Activated naive CD4-positive, alpha-beta T cell treated with anti-CD3 and anti-CD28 coated beads for 36 hours (primary cell): Measurements from ENCODE around the gene TRIM16. TPM values are rescaled to one million over a fixed set of nuclear protein-coding genes. Genes with fewer than 3 reads are reported as not detected.
"Not testable (repeated sequence)": the region's sequence is repeated elsewhere in the genome, so short reads cannot be mapped to it uniquely, and the experiment has no call there.

Source experiments
- CTCF ChIA-PET: fragments of 350-600 bp; sonication (Branson Sonifier 250); formaldehyde crosslinking; loops from one replicate; lab custom pipeline; 2021; ENCODE audit warnings: antibody characterized with exemption; lab: Charles Lee
- DNase-seq: peaks from one replicate; pipeline ENCODE4 v3.0.0-alpha.2; 2020
- H3K27ac Mint-ChIP-seq: one replicate; pipeline ENCODE4 v1.8.0; 2021; ENCODE audit warnings: mild to moderate bottlenecking, mixed read lengths
- H3K27me3 Mint-ChIP-seq: one replicate; pipeline ENCODE4 v1.8.0; 2021; ENCODE audit warnings: low read depth, mixed read lengths
- H3K36me3 Mint-ChIP-seq: one replicate; pipeline ENCODE4 v1.8.0; 2021; ENCODE audit warnings: low read depth, mixed read lengths
- H3K4me1 Mint-ChIP-seq: one replicate; pipeline ENCODE4 v1.8.0; 2021; ENCODE audit warnings: low read depth, mixed read lengths
- H3K4me3 Mint-ChIP-seq: one replicate; pipeline ENCODE4 v1.8.0; 2021; ENCODE audit warnings: mild to moderate bottlenecking, moderate library complexity, mixed read lengths
- H3K9me3 Mint-ChIP-seq: one replicate; pipeline ENCODE4 v1.8.0; 2021; ENCODE audit warnings: mixed read lengths
- intact Hi-C: fragments of 100-400 bp; cut with micrococcal nuclease; formaldehyde crosslinking; loops from one replicate; pipeline ENCODE4 v1.15.1; 2023
- total RNA-seq, 2 experiments: library from RNA; stranded (reverse); gene quantifications; one replicate each; pipeline ENCODE4 v1.2.3, GENCODE V29; 2021

Gene TRIM16
- total RNA-seq, 2 experiments from 2014 or later, result 10.0 to 10.4 TPM

- H3K27me3 Mint-ChIP-seq, CTCF ChIA-PET, H3K9me3 Mint-ChIP-seq, DNase-seq, H3K27ac Mint-ChIP-seq, intact Hi-C loops: not testable (repeated sequence)
- Mint-ChIP-seq H3K4me1 (peaks cover 20% of the 10 kb centered on the region), H3K36me3 (peaks cover 14% of the 10 kb centered on the region), H3K4me3 (peak overlapping the region; percentile 95)
These were observed 976 bp downstream of the TRIM16 start for GRCh38 chr17:15683135-15683534.

- DNase-seq, H3K27me3 Mint-ChIP-seq, H3K4me3 Mint-ChIP-seq, intact Hi-C loops, H3K27ac Mint-ChIP-seq, H3K4me1 Mint-ChIP-seq, CTCF ChIA-PET, H3K9me3 Mint-ChIP-seq: not testable (repeated sequence)
- peaks cover 31% of the 10 kb centered on the region for H3K36me3 Mint-ChIP-seq
These were observed 8.1 kb downstream of the TRIM16 start for GRCh38 chr17:15675991-15676390.

GRCh38 chr17:15674640-15675039, 9.5 kb downstream of the TRIM16 start:
- H3K27me3 Mint-ChIP-seq, H3K27ac Mint-ChIP-seq, H3K4me1 Mint-ChIP-seq, H3K4me3 Mint-ChIP-seq, H3K9me3 Mint-ChIP-seq, DNase-seq, intact Hi-C loops, CTCF ChIA-PET: not testable (repeated sequence)
- H3K36me3 Mint-ChIP-seq, result peaks cover 24% of the 10 kb centered on the region

GRCh38 chr17:15669526-15669925, 14.6 kb downstream of the TRIM16 start:
- H3K27me3 Mint-ChIP-seq, H3K4me3 Mint-ChIP-seq, H3K4me1 Mint-ChIP-seq, CTCF ChIA-PET, DNase-seq, intact Hi-C loops, H3K9me3 Mint-ChIP-seq, H3K27ac Mint-ChIP-seq: not testable (repeated sequence)
- H3K36me3 Mint-ChIP-seq, result peaks cover 11% of the 10 kb centered on the region

- H3K4me3 Mint-ChIP-seq, result no peak overlapping the region
- no peak overlapping the region for H3K27ac Mint-ChIP-seq
- H3K9me3 Mint-ChIP-seq, result no peaks in the 10 kb centered on the region
- H3K36me3 Mint-ChIP-seq, result peaks cover 24% of the 10 kb centered on the region
- DNase-seq, result no peak
- CTCF ChIA-PET, result no interaction called here
- no peaks in the 10 kb centered on the region for H3K27me3 Mint-ChIP-seq
- no peaks in the 10 kb centered on the region for H3K4me1 Mint-ChIP-seq
- intact Hi-C loops, result no loop called here
These were observed 20.4 kb downstream of the TRIM16 start for GRCh38 chr17:15663691-15664090.

GRCh38 chr17:15663176-15663575, 20.9 kb downstream of the TRIM16 start:
- CTCF ChIA-PET, result interaction anchor here (0.6 kb wide), 1 partner anchor 252 kb away, joined by 3 read pairs; no protein-coding TSS in a partner anchor
- intact Hi-C loops, result no loop called here
- Mint-ChIP-seq H3K9me3 (no peaks in the 10 kb centered on the region), H3K36me3 (peaks cover 25% of the 10 kb centered on the region), H3K27ac (no peak overlapping the region), H3K4me1 (no peaks in the 10 kb centered on the region), H3K4me3 (no peak overlapping the region), H3K27me3 (no peaks in the 10 kb centered on the region)
- no peak for DNase-seq

GRCh38 chr17:15662681-15663080, 21.4 kb downstream of the TRIM16 start:
- H3K4me1 Mint-ChIP-seq, result no peaks in the 10 kb centered on the region
- H3K4me3 Mint-ChIP-seq, result no peak overlapping the region
- DNase-seq, result no peak
- H3K9me3 Mint-ChIP-seq, result no peaks in the 10 kb centered on the region
- intact Hi-C loops, result no loop called here
- CTCF ChIA-PET, result interaction anchor here (0.6 kb wide), 1 partner anchor 251 kb away, joined by 3 read pairs; no protein-coding TSS in a partner anchor
- peaks cover 26% of the 10 kb centered on the region for H3K36me3 Mint-ChIP-seq
- H3K27ac Mint-ChIP-seq, result no peak overlapping the region
- H3K27me3 Mint-ChIP-seq, result no peaks in the 10 kb centered on the region

- Mint-ChIP-seq H3K9me3 (no peaks in the 10 kb centered on the region), H3K36me3 (peaks cover 31% of the 10 kb centered on the region), H3K27ac (no peak overlapping the region), H3K4me1 (no peaks in the 10 kb centered on the region), H3K27me3 (no peaks in the 10 kb centered on the region), H3K4me3 (no peak overlapping the region)
- intact Hi-C loops, result no loop called here
- CTCF ChIA-PET, result no interaction called here
- no peak for DNase-seq
These were observed 24.0 kb downstream of the TRIM16 start for GRCh38 chr17:15660077-15660476.

- Mint-ChIP-seq H3K4me1 (no peaks in the 10 kb centered on the region), H3K36me3 (peaks cover 31% of the 10 kb centered on the region), H3K4me3 (no peak overlapping the region), H3K9me3 (no peaks in the 10 kb centered on the region), H3K27me3 (no peaks in the 10 kb centered on the region), H3K27ac (no peak overlapping the region)
- DNase-seq, result no peak
- intact Hi-C loops, result no loop called here
- CTCF ChIA-PET, result no interaction called here
These were observed 24.4 kb downstream of the TRIM16 start for GRCh38 chr17:15659663-15660062.

GRCh38 chr17:15659236-15659635, 24.9 kb downstream of the TRIM16 start:
- CTCF ChIA-PET, result no interaction called here
- H3K27ac Mint-ChIP-seq, result no peak overlapping the region
- H3K27me3 Mint-ChIP-seq, result no peaks in the 10 kb centered on the region
- H3K4me3 Mint-ChIP-seq, result no peak overlapping the region
- intact Hi-C loops, result no loop called here
- H3K4me1 Mint-ChIP-seq, result no peaks in the 10 kb centered on the region
- no peak for DNase-seq
- H3K36me3 Mint-ChIP-seq, result peaks cover 27% of the 10 kb centered on the region
- H3K9me3 Mint-ChIP-seq, result no peaks in the 10 kb centered on the region

- Mint-ChIP-seq H3K27me3 (no peaks in the 10 kb centered on the region), H3K36me3 (peaks cover 24% of the 10 kb centered on the region), H3K4me1 (no peaks in the 10 kb centered on the region), H3K4me3 (no peak overlapping the region), H3K27ac (no peak overlapping the region), H3K9me3 (no peaks in the 10 kb centered on the region)
- CTCF ChIA-PET, result no interaction called here
- intact Hi-C loops, result no loop called here
- no peak for DNase-seq
These were observed 25.8 kb downstream of the TRIM16 start for GRCh38 chr17:15658296-15658695.

GRCh38 chr17:15657868-15658267, 26.2 kb downstream of the TRIM16 start:
- Mint-ChIP-seq H3K4me3 (no peak overlapping the region), H3K27ac (no peak overlapping the region), H3K4me1 (peaks cover 3% of the 10 kb centered on the region), H3K36me3 (peaks cover 24% of the 10 kb centered on the region), H3K9me3 (no peaks in the 10 kb centered on the region), H3K27me3 (no peaks in the 10 kb centered on the region)
- intact Hi-C loops, result no loop called here
- CTCF ChIA-PET, result no interaction called here
- DNase-seq, result no peak

GRCh38 chr17:15654886-15655561, 29.1 kb downstream of the TRIM16 start:
- intact Hi-C loops, result no loop called here
- CTCF ChIA-PET, result no interaction called here
- H3K9me3 Mint-ChIP-seq, result no peaks in the 10 kb centered on the region
- H3K36me3 Mint-ChIP-seq, result peaks cover 16% of the 10 kb centered on the region
- peaks cover 11% of the 10 kb centered on the region for H3K4me1 Mint-ChIP-seq
- H3K27me3 Mint-ChIP-seq, result no peaks in the 10 kb centered on the region
- H3K4me3 Mint-ChIP-seq, result no peak overlapping the region
- H3K27ac Mint-ChIP-seq, result no peak overlapping the region
- DNase-seq, result no peak
